CD4-positive, alpha-beta T cell (primary cell): ENCODE data around the gene MCL1. TPM values are rescaled to one million over a fixed set of nuclear protein-coding genes. Genes with fewer than 3 reads are reported as not detected.

Experiments used
- ATAC-seq: fragments of 200-7000 bp; cut with Tn5 transposase; one replicate; pipeline ENCODE4 v1.10.0; 2022; ENCODE audit warnings: mild to moderate bottlenecking; ENCODE audit not compliant: poor library complexity
- CTCF ChIA-PET: fragments of 350-600 bp; sonication (Branson Sonifier 250); formaldehyde crosslinking; loops from one replicate; lab custom pipeline; 2021; ENCODE audit warnings: antibody characterized with exemption, inconsistent platforms; lab: Charles Lee
- POLR2A ChIA-PET: fragments of 350-600 bp; sonication (Branson Sonifier 250); formaldehyde crosslinking; loops from one replicate; lab custom pipeline; 2021; ENCODE audit warnings: antibody characterized with exemption, inconsistent platforms; lab: Charles Lee
- DNase-seq, 14 experiments: peaks; one replicate each; pipeline ENCODE4 v3.0.0-alpha.2; 2013 to 2020; ENCODE audit warnings: mixed read lengths in 2 of 14
- H3K27ac ChIP-seq, 2 donors: one replicate each; pipeline versions ENCODE4 v1.5.1 to v1.7.0; 2013; ENCODE audit warnings: low read length in 2 of 2, low read depth in 1 of 2, mild to moderate bottlenecking in 1 of 2
- H3K27me3 ChIP-seq, 2 experiments: 1 replicate in 1 of 2; 2 replicates in 1 of 2; pipeline versions ENCODE4 v1.6.1 to v1.7.0; 2013; ENCODE audit warnings: low read length in 2 of 2, control low read depth in 1 of 2, mild to moderate bottlenecking in 1 of 2, moderate library complexity in 1 of 2; ENCODE audit not compliant: insufficient read depth in 2 of 2, control insufficient read depth in 1 of 2
- H3K36me3 ChIP-seq: one replicate; pipeline ENCODE4 v1.6.1; 2013; ENCODE audit warnings: low read length, control low read depth; ENCODE audit not compliant: insufficient read depth
- H3K4me1 ChIP-seq: one replicate; pipeline ENCODE4 v1.6.1; 2013; ENCODE audit warnings: low read length, control low read depth; ENCODE audit not compliant: insufficient read depth
- H3K4me3 ChIP-seq: one replicate; pipeline ENCODE4 v1.5.1; 2013; ENCODE audit warnings: mild to moderate bottlenecking, low read length, moderate library complexity
- H3K9me3 ChIP-seq, 2 experiments: 1 replicate in 1 of 2; 2 replicates in 1 of 2; pipeline versions ENCODE4 v1.6.1 to v1.7.0; 2013; ENCODE audit warnings: low read length in 2 of 2, mild to moderate bottlenecking in 2 of 2, control low read depth in 1 of 2, moderate library complexity in 1 of 2; ENCODE audit not compliant: control insufficient read depth in 1 of 2, insufficient read depth in 1 of 2
- H3K27ac Mint-ChIP-seq: one replicate; pipeline ENCODE4 v1.8.0; 2020; ENCODE audit warnings: mixed read lengths
- H3K27me3 Mint-ChIP-seq: one replicate; pipeline ENCODE4 v1.8.0; 2021; ENCODE audit warnings: mixed read lengths
- H3K36me3 Mint-ChIP-seq: one replicate; pipeline ENCODE4 v1.8.0; 2021; ENCODE audit warnings: low read depth, mixed read lengths
- H3K4me1 Mint-ChIP-seq: one replicate; pipeline ENCODE4 v1.8.0; 2021; ENCODE audit warnings: low read depth, mixed read lengths
- H3K4me3 Mint-ChIP-seq: one replicate; pipeline ENCODE4 v1.8.0; 2020; ENCODE audit warnings: mild to moderate bottlenecking, mixed read lengths
- H3K9me3 Mint-ChIP-seq: one replicate; pipeline ENCODE4 v1.8.0; 2020; ENCODE audit warnings: mixed read lengths
- CTCF ChIP-seq: fragments of 200-600 bp; IDR thresholded peaks from one replicate; pipeline ENCODE4 v1.8.0; 2022; ENCODE audit warnings: antibody characterized with exemption, mild to moderate bottlenecking
- intact Hi-C, 2 experiments: fragments of 100-400 bp; cut with DNase I in 1 of 2; cut with micrococcal nuclease in 1 of 2; formaldehyde crosslinking; loops; one replicate each; pipeline versions ENCODE4 v1.15.1 to v1.9.0; 2023 to 2025; cut with DNase I, micrococcal nuclease
- total RNA-seq, 174 experiments: library from RNA in 2 of 174; stranded (reverse) in 2 of 174; gene quantifications; one replicate each; pipeline ENCODE4 v1.2.3 and lab custom pipeline; 2021 to 2026

Gene MCL1
- total RNA-seq, 2 experiments from 2014 or later, result 737 to 747 TPM

GRCh38 chr1:150578272-150579109 lies 919 bp downstream of the MCL1 start:
- H3K36me3 Mint-ChIP-seq, result peaks cover 73% of the 10 kb centered on the region
- peak overlapping the region; percentile 98 for H3K27ac Mint-ChIP-seq
- H3K9me3 Mint-ChIP-seq, result no peaks in the 10 kb centered on the region
- POLR2A ChIA-PET, result interaction anchor here (0.6 to 15.4 kb wide), 13 partner anchors 11 to 692 kb away, joined by 3 to 1538 read pairs (median 12); partner anchors contain the start of genes ENSA, GOLPH3L, RPRD2 and TARS2
- no peaks in the 10 kb centered on the region for H3K27me3 Mint-ChIP-seq
- no peaks in the 10 kb centered on the region for H3K9me3 ChIP-seq
- CTCF ChIA-PET, result interaction anchor here (1.7 to 14.2 kb wide), 4 partner anchors 10 to 34 kb away, joined by 4 to 183 read pairs (median 14); no protein-coding TSS in a partner anchor
- H3K4me1 Mint-ChIP-seq, result peaks cover 47% of the 10 kb centered on the region
- H3K4me3 Mint-ChIP-seq, result peak overlapping the region; percentile 98
- peak overlapping the region; percentile 84 for H3K4me3 ChIP-seq
- peaks cover 28% of the 10 kb centered on the region for H3K4me1 ChIP-seq
- H3K27ac ChIP-seq, result peak overlapping the region; percentile 91 to 97
- TF ChIP-seq CTCF, result no peak
- H3K27me3 ChIP-seq, result no peaks in the 10 kb centered on the region
- ATAC-seq, result no peak
- peaks cover 54% of the 10 kb centered on the region for H3K36me3 ChIP-seq
- intact Hi-C loops, result loop anchor here (1.0 to 2.0 kb wide), 5 partner anchors 15 to 50 kb away; partner anchors contain the start of gene ENSA (in 2 of the 2)
- peak in 6 of 14 experiments; percentile 26 to 80 (median 56) for DNase-seq

GRCh38 chr1:150577557-150578271 lies 1.7 kb downstream of the MCL1 start:
- no peak for TF ChIP-seq CTCF
- H3K4me3 ChIP-seq, result peak overlapping the region; percentile 84
- Mint-ChIP-seq H3K4me3 (peak overlapping the region; percentile 98), H3K27me3 (no peaks in the 10 kb centered on the region), H3K27ac (peak overlapping the region; percentile 98), H3K36me3 (peaks cover 81% of the 10 kb centered on the region), H3K9me3 (no peaks in the 10 kb centered on the region), H3K4me1 (peaks cover 55% of the 10 kb centered on the region)
- H3K9me3 ChIP-seq, result no peaks in the 10 kb centered on the region
- peaks cover 62% of the 10 kb centered on the region for H3K36me3 ChIP-seq
- H3K4me1 ChIP-seq, result peaks cover 36% of the 10 kb centered on the region
- H3K27ac ChIP-seq, result peak overlapping the region; percentile 91 to 97
- ChIA-PET CTCF (interaction anchor here (4.7 to 14.2 kb wide), 2 partner anchors 9 to 16 kb away, joined by 19 to 183 read pairs; no protein-coding TSS in a partner anchor), POLR2A (interaction anchor here (0.6 to 15.4 kb wide), 10 partner anchors 13 to 691 kb away, joined by 3 to 1538 read pairs (median 12); partner anchors contain the start of genes ENSA, GOLPH3L and RPRD2)
- DNase-seq, result peak in 4 of 14 experiments; percentile 32 to 84 (median 68)
- intact Hi-C loops, result loop anchor here (1.0 to 2.0 kb wide), 3 partner anchors 9 to 51 kb away; partner anchors contain the start of gene ENSA (in 2 of the 2)
- no peaks in the 10 kb centered on the region for H3K27me3 ChIP-seq
- peak; percentile 54 for ATAC-seq
